GM19025 (cell line): ENCODE data around the gene CIRBP.

Experiments
- ATAC-seq: cut with Tn5 transposase; IDR thresholded peaks from one replicate; pipeline ENCODE4 v1.9.1; 2021; ENCODE audit warnings: mild to moderate bottlenecking, low read depth, moderate library complexity; ENCODE audit not compliant: unreplicated experiment

The CIRBP gene

GRCh38 chr19:1276628-1277022 lies 7.5 kb downstream of the CIRBP start:
- no peak for ATAC-seq

GRCh38 chr19:1277061-1277460 lies 7.9 kb downstream of the CIRBP start:
- ATAC-seq = no peak

- no peak for ATAC-seq
These were observed 8.9 kb downstream of the CIRBP start for GRCh38 chr19:1278074-1278473.

GRCh38 chr19:1278713-1279660 lies 9.9 kb downstream of the CIRBP start:
- ATAC-seq = no peak

GRCh38 chr19:1279782-1280341 lies 10.7 kb downstream of the CIRBP start:
- ATAC-seq = no peak

- no peak for ATAC-seq
These were observed 11.8 kb downstream of the CIRBP start for GRCh38 chr19:1280636-1281568.

- ATAC-seq = no peak
These were observed 12.6 kb downstream of the CIRBP start for GRCh38 chr19:1281569-1282287.

- ATAC-seq = no peak
These were observed 13.6 kb downstream of the CIRBP start for GRCh38 chr19:1282588-1283206.

GRCh38 chr19:1283207-1283916 lies 14.2 kb downstream of the CIRBP start:
- ATAC-seq = no peak

- no peak for ATAC-seq
These were observed 14.8 kb downstream of the CIRBP start for GRCh38 chr19:1283917-1284292.

GRCh38 chr19:1284293-1284978 lies 15.3 kb downstream of the CIRBP start:
- no peak for ATAC-seq

GRCh38 chr19:1284979-1285736 lies 16.0 kb downstream of the CIRBP start:
- ATAC-seq = no peak

GRCh38 chr19:1285737-1286360 lies 16.7 kb downstream of the CIRBP start, which contains the start of gene EFNA2:
Gene EFNA2, plus strand, starts transcription at chr19:1285873. Its CDS starts 296 bp downstream, at chr19:1286169.
- no peak for ATAC-seq

GRCh38 chr19:1286487-1287353 lies 17.6 kb downstream of the CIRBP start:
- no peak for ATAC-seq

GRCh38 chr19:1287354-1288225 lies 18.5 kb downstream of the CIRBP start:
- no peak for ATAC-seq

GRCh38 chr19:1288226-1288612 lies 19.1 kb downstream of the CIRBP start:
- ATAC-seq = no peak
